T-cell (primary cell): Measurements from ENCODE around the gene ADAM11. TPM values are rescaled to one million over a fixed set of nuclear protein-coding genes. Genes with fewer than 3 reads are reported as not detected.

ENCODE experiments used
- ATAC-seq, 4 experiments: fragments of 200-7000 bp in 3 of 4; fragments of 150-1000 bp in 1 of 4; cut with Tn5 transposase; replicated peaks in 1 of 4; 1 replicate in 3 of 4; 2 replicates in 1 of 4; pipeline ENCODE4 v1.10.0; 2021; ENCODE audit warnings: moderate library complexity in 3 of 4, mild to moderate bottlenecking in 2 of 4, moderate number of reproducible peaks in 1 of 4
- CTCF ChIA-PET, 2 donors: fragments of 300-600 bp; sonication (Branson Sonifier 250); formaldehyde crosslinking; loops; one replicate each; lab custom pipeline; 2022; ENCODE audit warnings: antibody characterized with exemption in 2 of 2; lab: Charles Lee
- POLR2A ChIA-PET, 2 donors: fragments of 300-600 bp; sonication (Branson Sonifier 250); formaldehyde crosslinking; loops; one replicate each; lab custom pipeline; 2022; ENCODE audit warnings: antibody characterized with exemption in 2 of 2; lab: Charles Lee
- DNase-seq, 35 experiments: peaks; one replicate each; pipeline versions ENCODE4 v3.0.0 to v3.0.0-alpha.2; 2013 to 2023
- H3K27ac ChIP-seq: one replicate; pipeline ENCODE4 v1.5.1; 2013; ENCODE audit warnings: low read length
- H3K27me3 ChIP-seq, 2 experiments: replicated peaks in 1 of 2; 1 replicate in 1 of 2; 2 replicates in 1 of 2; pipeline versions ENCODE4 v1.6.1 to v1.7.0; 2013; ENCODE audit warnings: low read length in 1 of 2, mixed read lengths in 1 of 2; ENCODE audit not compliant: control insufficient read depth in 2 of 2, insufficient read depth in 2 of 2; ENCODE audit errors: extremely low read depth in 1 of 2
- H3K36me3 ChIP-seq, 2 donors: 1 replicate in 1 of 2; 2 replicates in 1 of 2; pipeline versions ENCODE4 v1.6.1 to v1.7.0; 2013; ENCODE audit warnings: low read length in 1 of 2; ENCODE audit not compliant: control insufficient read depth in 2 of 2, insufficient read depth in 1 of 2; ENCODE audit errors: extremely low read depth in 1 of 2
- H3K4me1 ChIP-seq, 2 experiments: 1 replicate in 1 of 2; 2 replicates in 1 of 2; pipeline versions ENCODE4 v1.6.1 to v1.7.0; 2013; ENCODE audit warnings: low read length in 2 of 2, mixed read lengths in 1 of 2; ENCODE audit not compliant: insufficient read depth in 2 of 2, control insufficient read depth in 1 of 2; ENCODE audit errors: extremely low read depth in 1 of 2
- H3K4me3 ChIP-seq, 2 donors: 1 replicate in 1 of 2; 2 replicates in 1 of 2; pipeline versions ENCODE4 v1.5.1 to v1.7.0; 2013; ENCODE audit warnings: mild to moderate bottlenecking in 2 of 2, low read length in 1 of 2, moderate library complexity in 1 of 2; ENCODE audit not compliant: control insufficient read depth in 1 of 2; ENCODE audit errors: extremely low read depth in 1 of 2
- H3K9me3 ChIP-seq: 2 replicates; pipeline ENCODE4 v1.7.0; 2013
- H3K27ac Mint-ChIP-seq, 2 donors: one replicate each; pipeline ENCODE4 v1.8.0; 2020 to 2021; ENCODE audit warnings: mild to moderate bottlenecking in 2 of 2, mixed read lengths in 2 of 2
- H3K27me3 Mint-ChIP-seq, 2 donors: one replicate each; pipeline ENCODE4 v1.8.0; 2021 to 2022; ENCODE audit warnings: mixed read lengths in 2 of 2
- H3K36me3 Mint-ChIP-seq: one replicate; pipeline ENCODE4 v1.8.0; 2021; ENCODE audit warnings: mixed read lengths
- H3K4me1 Mint-ChIP-seq, 3 donors: one replicate each; pipeline ENCODE4 v1.8.0; 2020 to 2022; ENCODE audit warnings: mixed read lengths in 3 of 3, mild to moderate bottlenecking in 1 of 3
- H3K4me3 Mint-ChIP-seq, 3 donors: one replicate each; pipeline ENCODE4 v1.8.0; 2020 to 2022; ENCODE audit warnings: mild to moderate bottlenecking in 3 of 3, mixed read lengths in 3 of 3, moderate library complexity in 3 of 3
- H3K9me3 Mint-ChIP-seq, 3 donors: one replicate each; pipeline ENCODE4 v1.8.0; 2020 to 2022; ENCODE audit warnings: mixed read lengths in 3 of 3
- WGBS: methylation state at CpG from one replicate; pipeline ENCODE4 v1.1.5; 2013; ENCODE audit warnings: missing lambda C conversion rate; ENCODE audit not compliant: insufficient coverage; 5-methylcytosine and 5-hydroxymethylcytosine counted together
- total RNA-seq, 35 experiments: library from RNA in 6 of 35; stranded (reverse) in 6 of 35; fragments of 120-200 nt in 1 of 35; gene quantifications; one replicate each; pipeline versions ENCODE4 v1.2.1 to v1.2.4 and lab custom pipeline; 2013 to 2026

ADAM11 gene
- total RNA-seq, 5 donors from 2014 or later (not counting 1 experiment from before 2014, with no cell fraction given), result 0.43 to 1.0 (median 0.68) TPM

DNA sequence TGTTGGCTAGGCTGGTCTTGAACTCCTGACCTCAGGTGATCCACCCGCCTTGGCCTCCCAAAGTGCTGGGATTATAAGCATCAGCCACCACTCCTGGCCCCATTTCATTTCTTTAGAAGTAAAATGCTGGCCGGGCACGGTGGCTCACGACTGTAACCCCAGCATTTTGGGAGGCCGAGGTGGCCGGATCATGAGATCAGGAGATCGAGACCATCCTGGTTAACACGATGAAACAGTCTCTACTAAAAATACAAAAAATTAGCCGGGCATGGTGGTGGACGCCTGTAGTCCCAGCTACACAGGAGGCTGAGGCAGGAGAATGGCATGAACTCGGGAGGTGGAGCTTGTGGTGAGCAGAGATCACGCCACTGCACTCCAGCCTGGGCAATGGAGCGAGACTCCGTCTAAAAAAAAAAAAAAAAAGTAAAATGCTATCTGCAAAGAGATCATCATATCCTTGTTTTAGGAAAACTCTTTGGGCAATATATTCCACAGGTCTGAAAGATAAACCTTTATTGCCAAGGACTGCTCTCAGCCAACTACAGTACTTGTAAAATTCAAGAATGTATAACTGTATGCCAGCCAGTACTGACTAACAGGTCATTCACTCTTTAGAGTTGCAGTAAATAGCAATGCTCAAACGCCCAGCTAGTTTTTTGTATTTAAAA, 67.5 kb downstream of the ADAM11 start:
- Histone ChIP-seq H3K9me3 (no peaks in the 10 kb centered on the region), H3K36me3 (no peaks in the 10 kb centered on the region), H3K4me1 (peaks cover 4 to 11% of the 10 kb centered on the region in 2 experiments), H3K27ac (no peak overlapping the region), H3K27me3 (peaks cover 8 to 62% of the 10 kb centered on the region in 2 experiments), H3K4me3 (no peak overlapping the region)
- ChIA-PET POLR2A (no interaction called here), CTCF (interaction anchor here in 1 of 2 donors (0.6 kb wide), 1 partner anchor 917 kb away, joined by 3 read pairs; no protein-coding TSS in a partner anchor)
- H3K4me1 Mint-ChIP-seq, result peaks cover 9 to 15% (median 11%) of the 10 kb centered on the region in 3 donors
- no peak overlapping the region for H3K4me3 Mint-ChIP-seq
- 90% methylated on average over 7 of the region's 15 CpGs for WGBS
- H3K9me3 Mint-ChIP-seq, result no peaks in the 10 kb centered on the region
- H3K27me3 Mint-ChIP-seq, result peaks cover 24 to 59% of the 10 kb centered on the region in 2 donors
- no peak overlapping the region for H3K27ac Mint-ChIP-seq
- no peaks in the 10 kb centered on the region for H3K36me3 Mint-ChIP-seq
- DNase-seq (no peak), ATAC-seq (no peak)

- Histone ChIP-seq H3K9me3 (no peaks in the 10 kb centered on the region), H3K4me1 (peaks cover 4 to 11% of the 10 kb centered on the region in 2 experiments), H3K36me3 (no peaks in the 10 kb centered on the region), H3K27ac (no peak overlapping the region), H3K4me3 (no peak overlapping the region), H3K27me3 (peaks cover 8 to 74% of the 10 kb centered on the region in 2 experiments)
- H3K27me3 Mint-ChIP-seq, result peaks cover 27 to 71% of the 10 kb centered on the region in 2 donors
- H3K9me3 Mint-ChIP-seq, result no peaks in the 10 kb centered on the region
- POLR2A ChIA-PET, result no interaction called here
- no peak overlapping the region for H3K27ac Mint-ChIP-seq
- WGBS, result no CpG with 5 or more reads among the region's 1 CpG
- CTCF ChIA-PET, result no interaction called here
- no peak for ATAC-seq
- peaks cover 9 to 15% (median 11%) of the 10 kb centered on the region in 3 donors for H3K4me1 Mint-ChIP-seq
- no peaks in the 10 kb centered on the region for H3K36me3 Mint-ChIP-seq
- no peak overlapping the region for H3K4me3 Mint-ChIP-seq
- no peak for DNase-seq
Measured at GRCh38 chr17:44827863-44828262, 69.1 kb downstream of the ADAM11 start.

- H3K27me3 Mint-ChIP-seq, result peaks cover 31 to 76% of the 10 kb centered on the region in 2 donors
- no peak overlapping the region for H3K27ac ChIP-seq
- peak overlapping the region; percentile 24 to 70 for H3K4me3 ChIP-seq
- H3K9me3 ChIP-seq, result no peaks in the 10 kb centered on the region
- ChIA-PET POLR2A (interaction anchor here in 1 of 2 donors (0.5 kb wide), 1 partner anchor 142 kb away, joined by 5 read pairs; no protein-coding TSS in a partner anchor), CTCF (no interaction called here)
- peak overlapping the region; percentile 78 to 81 (median 79) for H3K4me3 Mint-ChIP-seq
- no peaks in the 10 kb centered on the region for H3K36me3 ChIP-seq
- peak in 8 of 35 experiments; percentile 5 to 33 (median 9) for DNase-seq
- ATAC-seq, result peak in 3 of 4 experiments; percentile 13 to 40 (median 24)
- H3K36me3 Mint-ChIP-seq, result no peaks in the 10 kb centered on the region
- H3K27me3 ChIP-seq, result peaks cover 8 to 68% of the 10 kb centered on the region in 2 experiments
- H3K4me1 ChIP-seq, result peaks cover 4 to 11% of the 10 kb centered on the region in 2 experiments
- peaks cover 9 to 15% (median 11%) of the 10 kb centered on the region in 3 donors for H3K4me1 Mint-ChIP-seq
- peak overlapping the region in 1 of 2 donors; percentile 4 for H3K27ac Mint-ChIP-seq
- H3K9me3 Mint-ChIP-seq, result no peaks in the 10 kb centered on the region
- WGBS, result 5% methylated on average over 18 of the region's 21 CpGs
Measured at GRCh38 chr17:44828919-44829522, 70.2 kb downstream of the ADAM11 start.

DNA sequence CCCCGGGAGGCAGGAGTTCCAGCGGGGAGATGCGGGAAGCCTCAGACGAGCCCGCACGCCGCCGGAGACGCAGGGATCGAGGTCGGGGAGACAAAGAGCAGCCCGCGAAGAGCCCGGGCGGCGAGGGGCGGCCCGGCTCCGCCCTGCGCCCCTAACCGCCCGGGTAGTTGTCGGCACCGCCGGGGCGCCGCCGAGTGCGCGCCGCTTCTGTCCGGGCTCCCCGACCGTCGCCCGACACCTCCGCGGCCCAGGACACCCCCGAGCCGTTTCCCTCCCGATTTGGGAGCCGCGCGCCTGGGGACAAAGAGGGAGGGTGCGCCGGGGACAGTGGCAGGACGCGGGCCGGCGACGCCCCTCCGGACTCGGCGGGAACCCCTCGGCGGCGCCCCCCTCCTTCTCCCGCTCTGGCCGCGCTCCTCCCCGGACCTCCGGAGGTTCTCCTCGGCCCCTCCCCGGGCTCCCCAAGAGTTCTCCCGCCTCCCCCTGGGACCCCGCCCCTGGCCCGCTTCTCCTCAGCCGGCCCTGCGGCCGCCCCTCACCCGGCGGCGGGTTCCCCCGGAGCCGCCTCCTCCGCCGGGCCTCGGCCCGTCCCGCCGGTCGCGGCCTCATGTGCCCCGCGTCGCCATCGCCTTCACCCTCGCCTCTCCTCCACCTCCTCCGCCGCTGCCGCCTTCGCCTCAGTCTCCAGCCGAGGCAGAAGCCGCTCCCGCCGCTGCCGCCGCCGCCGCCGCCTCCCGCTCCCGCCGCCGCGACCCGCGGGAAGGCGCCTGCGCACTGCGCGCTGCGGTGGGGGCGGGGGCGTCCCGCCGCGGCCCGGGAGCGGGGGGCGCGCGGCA, 71.0 kb downstream of the ADAM11 start, which contains the start of gene GJC1:
Gene GJC1 (minus strand): TSS at position 765 of the 836 bp plus-strand sequence. CDS start 24,470 bp downstream, outside the sequence.
- ChIA-PET POLR2A (interaction anchor here in 1 of 2 donors (0.5 kb wide), 1 partner anchor 141 kb away, joined by 5 read pairs; no protein-coding TSS in a partner anchor), CTCF (no interaction called here)
- DNase-seq (peak in 10 of 35 experiments; percentile 3 to 26 (median 10)), ATAC-seq (peak; percentile 51 to 65 (median 58))
- Mint-ChIP-seq H3K9me3 (no peaks in the 10 kb centered on the region), H3K4me3 (peak within 1 kb of the TSS; percentile 78 to 81 (median 79)), H3K36me3 (no peaks in the 10 kb centered on the region), H3K27ac (peak within 1 kb of the TSS in 1 of 2 donors; percentile 4), H3K4me1 (peaks cover 9 to 15% (median 11%) of the 10 kb centered on the region in 3 donors), H3K27me3 (peaks cover 32 to 73% of the 10 kb centered on the region in 2 donors)
- H3K9me3 ChIP-seq, result no peaks in the 10 kb centered on the region
- H3K4me1 ChIP-seq, result peaks cover 4 to 11% of the 10 kb centered on the region in 2 experiments
- peaks cover 8 to 67% of the 10 kb centered on the region in 2 experiments for H3K27me3 ChIP-seq
- H3K27ac ChIP-seq, result no peak within 1 kb of the TSS
- H3K4me3 ChIP-seq, result peak within 1 kb of the TSS; percentile 24 to 70
- WGBS, result under 1% methylated on average over 117 of the region's 123 CpGs
- no peaks in the 10 kb centered on the region for H3K36me3 ChIP-seq

DNA sequence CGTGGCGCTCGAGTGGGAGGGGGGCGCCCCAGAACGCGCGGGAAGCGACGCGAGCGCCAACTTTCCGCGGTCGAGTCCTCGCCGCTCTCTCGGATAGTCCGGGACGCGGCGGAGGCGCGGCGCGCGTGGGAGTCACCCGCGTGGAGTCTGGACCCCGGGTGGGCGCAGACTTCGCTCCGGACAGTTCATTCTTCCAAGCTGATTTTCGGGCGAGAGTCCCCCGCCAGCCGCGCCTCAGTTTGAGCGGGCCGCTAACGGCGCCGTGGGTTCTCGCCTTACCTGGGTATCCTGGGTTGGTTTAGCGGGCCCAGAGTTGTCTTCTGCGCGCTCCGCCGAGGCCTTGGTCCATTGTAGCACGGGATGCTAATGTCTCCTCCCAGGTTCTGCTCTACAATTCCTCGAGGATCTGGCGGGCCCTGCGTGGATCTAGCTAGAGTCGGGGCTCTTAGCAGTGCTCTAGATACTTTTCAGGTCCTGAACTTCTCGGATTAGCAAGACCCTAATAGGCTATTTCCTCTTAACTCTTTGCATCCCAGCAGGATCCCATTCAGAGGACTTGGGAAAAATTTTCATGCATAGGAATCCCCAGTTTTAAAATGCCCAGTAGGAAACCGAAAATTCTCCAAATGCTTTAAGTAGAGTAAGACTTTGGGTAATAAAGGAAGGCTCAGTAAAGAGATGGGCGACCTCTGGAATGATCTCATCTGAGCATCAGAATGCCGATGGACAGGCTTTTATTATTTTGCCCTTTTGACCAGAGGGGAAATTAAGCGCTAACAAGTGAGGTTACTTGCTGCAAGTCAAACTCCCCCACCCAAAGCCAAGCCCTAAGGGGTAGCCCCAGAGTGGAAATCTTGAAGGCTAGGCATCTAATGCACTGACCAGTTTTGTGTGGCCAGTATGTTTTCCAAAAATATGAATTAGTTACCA, 71.8 kb downstream of the ADAM11 start:
- Histone ChIP-seq H3K27ac (no peak overlapping the region), H3K36me3 (no peaks in the 10 kb centered on the region), H3K4me3 (peak overlapping the region; percentile 10 to 55), H3K9me3 (no peaks in the 10 kb centered on the region), H3K27me3 (peaks cover 8 to 66% of the 10 kb centered on the region in 2 experiments), H3K4me1 (peaks cover 4 to 11% of the 10 kb centered on the region in 2 experiments)
- WGBS, result 3% methylated on average over 53 of the region's 58 CpGs
- CTCF ChIA-PET, result no interaction called here
- Mint-ChIP-seq H3K27me3 (peaks cover 32 to 75% of the 10 kb centered on the region in 2 donors), H3K4me1 (peaks cover 9 to 15% (median 11%) of the 10 kb centered on the region in 3 donors), H3K4me3 (peak overlapping the region; percentile 66 to 81 (median 76)), H3K36me3 (no peaks in the 10 kb centered on the region), H3K27ac (no peak overlapping the region), H3K9me3 (no peaks in the 10 kb centered on the region)
- POLR2A ChIA-PET, result interaction anchor here in 1 of 2 donors (0.7 kb wide), 1 partner anchor 1182 kb away, joined by 4 read pairs; no protein-coding TSS in a partner anchor
- DNase-seq (peak in 8 of 35 experiments; percentile 6 to 31 (median 16)), ATAC-seq (peak; percentile 33 to 56 (median 48))
